Neutrophil (primary cell): Measurements from ENCODE around the gene MAGIX.

Experiments
- H3K27ac ChIP-seq: fragments of 200-600 bp; sonication (generic); 2 replicates; pipeline ENCODE4 v1.5.1; 2016; ENCODE audit warnings: mild to moderate bottlenecking, moderate library complexity
- H3K27me3 ChIP-seq: fragments of 200-600 bp; sonication (generic); 2 replicates; pipeline ENCODE4 v1.6.0; 2016; ENCODE audit warnings: mild to moderate bottlenecking
- H3K36me3 ChIP-seq: fragments of 200-600 bp; sonication (generic); 2 replicates; pipeline ENCODE4 v1.5.1; 2017
- H3K4me1 ChIP-seq, 2 experiments: fragments of 200-600 bp in 1 of 2; sonication (generic) in 1 of 2; 1 replicate in 1 of 2; 2 replicates in 1 of 2; pipeline versions ENCODE4 v1.5.1 to v1.6.1; 2013 to 2016; ENCODE audit warnings: low read depth in 1 of 2, low read length in 1 of 2, mild to moderate bottlenecking in 1 of 2, moderate library complexity in 1 of 2; ENCODE audit not compliant: control insufficient read depth in 1 of 2, insufficient read depth in 1 of 2
- H3K4me3 ChIP-seq, 2 experiments: fragments of 200-600 bp in 1 of 2; sonication (generic) in 1 of 2; 1 replicate in 1 of 2; 2 replicates in 1 of 2; pipeline ENCODE4 v1.5.1; 2013 to 2016; ENCODE audit warnings: low read depth in 1 of 2, low read length in 1 of 2, mild to moderate bottlenecking in 1 of 2, moderate library complexity in 1 of 2
- H3K9me3 ChIP-seq: fragments of 200-600 bp; sonication (generic); 2 replicates; pipeline ENCODE4 v1.5.1; 2016
- TF ChIP-seq, protein P1 (sequence below): fragments of 200-600 bp; sonication (generic); IDR thresholded peaks from 2 replicates; pipeline ENCODE4 v1.5.1; 2016; ENCODE audit warnings: antibody characterized with exemption

The MAGIX gene

DNA sequence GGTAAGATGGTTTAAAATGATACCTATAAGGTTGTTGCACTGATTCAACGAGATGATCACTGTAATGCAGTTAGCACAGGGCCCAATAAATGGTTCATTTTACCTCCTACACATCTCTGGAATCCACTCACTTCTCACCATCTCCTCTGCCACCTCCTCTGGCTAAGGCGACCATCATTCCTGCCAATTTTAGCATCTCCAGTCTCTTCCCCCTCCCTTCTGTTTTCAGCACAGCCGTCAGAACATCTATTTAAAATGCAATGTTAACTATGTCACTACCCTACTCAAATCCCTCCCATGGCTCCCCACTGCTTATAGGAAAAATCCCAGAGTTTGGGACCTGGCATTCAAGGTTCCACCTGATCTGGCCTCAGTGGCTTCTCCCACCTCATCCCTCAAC is 41.0 kb downstream of the MAGIX start:
- H3K27ac ChIP-seq, result no peak overlapping the region
- H3K9me3 ChIP-seq, result no peaks in the 10 kb centered on the region
- H3K4me1 ChIP-seq, result peaks cover 0 to 9% of the 10 kb centered on the region in 2 experiments
- H3K36me3 ChIP-seq, result no peaks in the 10 kb centered on the region
- TF ChIP-seq, protein P1, sequence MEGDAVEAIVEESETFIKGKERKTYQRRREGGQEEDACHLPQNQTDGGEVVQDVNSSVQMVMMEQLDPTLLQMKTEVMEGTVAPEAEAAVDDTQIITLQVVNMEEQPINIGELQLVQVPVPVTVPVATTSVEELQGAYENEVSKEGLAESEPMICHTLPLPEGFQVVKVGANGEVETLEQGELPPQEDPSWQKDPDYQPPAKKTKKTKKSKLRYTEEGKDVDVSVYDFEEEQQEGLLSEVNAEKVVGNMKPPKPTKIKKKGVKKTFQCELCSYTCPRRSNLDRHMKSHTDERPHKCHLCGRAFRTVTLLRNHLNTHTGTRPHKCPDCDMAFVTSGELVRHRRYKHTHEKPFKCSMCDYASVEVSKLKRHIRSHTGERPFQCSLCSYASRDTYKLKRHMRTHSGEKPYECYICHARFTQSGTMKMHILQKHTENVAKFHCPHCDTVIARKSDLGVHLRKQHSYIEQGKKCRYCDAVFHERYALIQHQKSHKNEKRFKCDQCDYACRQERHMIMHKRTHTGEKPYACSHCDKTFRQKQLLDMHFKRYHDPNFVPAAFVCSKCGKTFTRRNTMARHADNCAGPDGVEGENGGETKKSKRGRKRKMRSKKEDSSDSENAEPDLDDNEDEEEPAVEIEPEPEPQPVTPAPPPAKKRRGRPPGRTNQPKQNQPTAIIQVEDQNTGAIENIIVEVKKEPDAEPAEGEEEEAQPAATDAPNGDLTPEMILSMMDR, result no peak
- H3K4me3 ChIP-seq, result no peak overlapping the region
- peaks cover 18% of the 10 kb centered on the region for H3K27me3 ChIP-seq

DNA sequence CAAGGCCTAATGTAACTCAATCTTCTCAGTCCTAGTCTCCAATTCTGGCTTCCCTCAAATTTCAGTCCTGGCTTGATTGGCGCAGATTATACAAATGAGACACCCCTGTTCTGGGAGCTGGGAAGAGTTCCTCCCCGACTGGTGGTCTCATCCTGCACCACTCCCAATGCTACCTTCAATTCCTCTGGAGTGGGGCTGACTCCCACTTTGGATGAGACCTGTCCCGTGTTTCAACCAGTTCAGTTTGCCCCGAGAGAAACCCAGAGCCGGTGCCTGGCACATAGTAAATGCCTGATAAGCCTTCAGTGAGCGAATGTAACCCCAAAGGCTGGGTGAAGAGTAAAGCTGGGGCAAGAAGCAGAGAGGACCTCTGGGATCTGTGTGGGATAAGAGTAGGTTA is 41.5 kb downstream of the MAGIX start:
- peaks cover 14% of the 10 kb centered on the region for H3K27me3 ChIP-seq
- H3K9me3 ChIP-seq, result no peaks in the 10 kb centered on the region
- peaks cover 0 to 9% of the 10 kb centered on the region in 2 experiments for H3K4me1 ChIP-seq
- no peak overlapping the region for H3K4me3 ChIP-seq
- H3K27ac ChIP-seq, result no peak overlapping the region
- TF ChIP-seq, protein P1, result no peak
- H3K36me3 ChIP-seq, result no peaks in the 10 kb centered on the region

DNA sequence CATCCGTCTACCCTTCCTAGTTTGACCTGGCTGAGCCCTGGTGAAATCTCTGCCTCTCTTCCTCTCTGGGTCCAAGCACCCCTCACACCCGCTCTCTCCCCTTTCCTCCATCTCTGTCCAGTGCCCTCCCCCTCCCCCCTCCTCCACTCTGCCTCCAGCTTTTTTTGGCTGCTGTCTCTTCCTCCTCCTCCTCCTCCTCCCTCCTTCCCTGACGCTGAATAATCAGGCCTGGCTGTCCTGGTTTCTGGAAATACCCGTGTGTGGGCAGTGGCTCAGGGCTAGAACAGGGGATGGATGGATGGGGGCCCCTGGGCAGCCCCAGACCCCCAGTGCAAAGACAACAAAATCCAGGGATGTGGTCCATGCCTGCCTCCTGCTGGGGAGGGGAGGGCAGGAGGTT is 42.2 kb downstream of the MAGIX start:
- H3K4me1 ChIP-seq, result peaks cover 0 to 9% of the 10 kb centered on the region in 2 experiments
- no peaks in the 10 kb centered on the region for H3K36me3 ChIP-seq
- no peaks in the 10 kb centered on the region for H3K9me3 ChIP-seq
- peaks cover 7% of the 10 kb centered on the region for H3K27me3 ChIP-seq
- H3K27ac ChIP-seq, result no peak overlapping the region
- no peak overlapping the region for H3K4me3 ChIP-seq
- TF ChIP-seq, protein P1, result no peak

DNA sequence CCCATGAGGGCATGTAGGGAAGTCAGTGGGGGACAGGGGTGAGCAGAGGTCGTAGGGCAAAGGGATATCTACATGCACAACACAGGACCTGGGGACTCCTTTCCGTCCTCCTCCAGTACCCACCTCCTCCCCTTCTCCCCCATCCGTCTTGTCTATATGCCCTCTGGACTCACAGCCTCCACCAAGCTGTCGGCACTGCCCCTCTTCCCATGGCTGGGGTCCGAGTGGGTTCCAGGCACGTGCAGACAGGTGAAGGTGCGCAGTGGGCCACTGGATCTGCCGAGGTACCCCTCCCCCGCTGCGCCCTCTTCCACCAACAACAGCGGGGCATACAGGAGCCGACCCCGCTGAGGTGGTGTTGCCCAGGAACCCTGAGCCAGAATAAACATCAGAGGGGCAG is 42.9 kb downstream of the MAGIX start:
- Histone ChIP-seq H3K9me3 (no peaks in the 10 kb centered on the region), H3K4me1 (peaks cover 0 to 2% of the 10 kb centered on the region in 2 experiments), H3K27ac (no peak overlapping the region), H3K36me3 (no peaks in the 10 kb centered on the region), H3K27me3 (no peaks in the 10 kb centered on the region), H3K4me3 (no peak overlapping the region)
- TF ChIP-seq, protein P1, result no peak

DNA sequence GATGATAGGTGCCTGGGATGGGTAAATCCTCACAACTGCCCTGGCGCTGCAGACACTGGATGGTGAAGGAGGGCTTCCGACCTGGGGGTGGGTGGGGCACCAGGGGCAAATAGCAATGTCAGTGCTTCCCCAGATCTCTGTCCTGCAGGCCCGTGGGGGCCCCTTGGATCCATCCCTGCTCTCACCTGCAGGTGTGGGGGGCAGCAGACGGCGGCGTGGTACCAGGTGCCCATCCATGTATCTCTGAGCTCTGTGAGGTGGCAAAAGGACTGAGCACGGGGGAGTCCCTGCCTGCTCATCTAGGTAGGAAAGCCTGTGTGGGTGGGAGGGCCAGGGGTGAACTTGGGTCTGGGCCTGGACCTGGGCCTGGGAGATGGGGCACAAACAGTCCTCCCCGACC is 44.0 kb downstream of the MAGIX start:
- Histone ChIP-seq H3K4me3 (no peak overlapping the region), H3K9me3 (no peaks in the 10 kb centered on the region), H3K36me3 (no peaks in the 10 kb centered on the region), H3K4me1 (no peaks in the 10 kb centered on the region), H3K27ac (no peak overlapping the region), H3K27me3 (no peaks in the 10 kb centered on the region)
- TF ChIP-seq, protein P1, result no peak

DNA sequence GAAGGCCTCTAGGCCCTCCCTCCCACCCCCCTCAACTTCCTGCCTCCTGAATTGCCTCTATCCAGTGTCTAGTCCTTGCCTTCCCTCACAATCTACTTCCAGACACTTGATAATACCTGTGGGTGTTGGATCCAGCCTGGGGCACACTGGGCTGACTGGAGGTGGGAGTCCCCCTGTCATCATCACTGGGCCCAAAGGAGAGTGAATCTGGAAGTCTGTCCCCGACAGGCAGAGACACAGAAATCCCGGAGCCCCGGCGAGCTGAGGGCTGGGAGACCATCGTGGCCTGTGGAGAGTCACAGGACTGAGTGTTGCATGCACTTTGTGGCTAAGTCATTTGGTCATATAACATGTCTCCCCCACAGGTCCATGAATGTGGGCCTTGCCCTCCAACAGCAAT is 45.8 kb downstream of the MAGIX start:
- H3K4me3 ChIP-seq, result no peak overlapping the region

More for the DNA sequence above, 45.8 kb downstream of the MAGIX start:
- no peaks in the 10 kb centered on the region for H3K27me3 ChIP-seq
- no peaks in the 10 kb centered on the region for H3K4me1 ChIP-seq
- no peaks in the 10 kb centered on the region for H3K9me3 ChIP-seq
- no peak overlapping the region for H3K27ac ChIP-seq
- TF ChIP-seq, protein P1, result no peak
- no peaks in the 10 kb centered on the region for H3K36me3 ChIP-seq
